HepG2 (cell line): ENCODE results near the gene TBC1D25. TPM values are rescaled to one million over a fixed set of nuclear protein-coding genes. Genes with fewer than 3 reads are reported as not detected.

Experiments used
- ATAC-seq: fragments of 200-7000 bp; cut with Tn5 transposase; 3 replicates; pipeline ENCODE4 v1.9.1; 2020; ENCODE audit warnings: mild to moderate bottlenecking, moderate library complexity
- BruUV-seq: library from RNA; stranded (reverse); fragments of 400-500 nt; replicated peaks from 2 replicates; lab custom pipeline; 2021; lab: Mats Ljungman, UMichigan
- CTCF ChIA-PET: fragments of 300-600 bp; formaldehyde crosslinking; extraction: SDS; loops from one replicate; lab custom pipeline; 2021; ENCODE audit warnings: low total read pairs, inconsistent platforms, low intra/inter-chr PET ratio; lab: Yijun Ruan, JAX
- POLR2A ChIA-PET: fragments of 350-600 bp; sonication (Branson Sonifier 250); formaldehyde crosslinking; loops from one replicate; lab custom pipeline; 2020; ENCODE audit warnings: antibody characterized with exemption, inconsistent platforms; lab: Yijun Ruan, JAX
- DNase-seq: peaks from one replicate; pipeline ENCODE4 v3.0.0-alpha.2; 2015; ENCODE audit warnings: low spot score
- FAIRE-seq: peaks from 3 replicates; lab custom pipeline; 2011; peaks lifted over from hg19 to GRCh38; lab: Jason Lieb, UNC
- H2AFZ ChIP-seq: one replicate; pipeline ENCODE4 v1.6.1; 2011; ENCODE audit warnings: low read length, inconsistent platforms
- H3K27ac ChIP-seq: fragments of 300-600 bp; 3 replicates; pipeline ENCODE4 v1.8.0; 2011; ENCODE audit warnings: mixed run types, mild to moderate bottlenecking, mixed read lengths, low read length, inconsistent platforms; ENCODE audit not compliant: insufficient read depth; ENCODE audit errors: extremely low read length
- H3K27me3 ChIP-seq, 2 experiments: fragments of 200-600 bp in 1 of 2; 2 replicates in 1 of 2; 3 replicates in 1 of 2; pipeline versions ENCODE4 v1.6.0 to v1.8.0; 2011; ENCODE audit warnings: low read length in 2 of 2, mild to moderate bottlenecking in 2 of 2, moderate library complexity in 2 of 2, inconsistent platforms in 1 of 2; ENCODE audit not compliant: insufficient read depth in 2 of 2, control insufficient read depth in 1 of 2
- H3K36me3 ChIP-seq, 2 experiments: fragments of 200-600 bp in 1 of 2; replicated peaks in 1 of 2; 2 replicates in 1 of 2; 3 replicates in 1 of 2; pipeline versions ENCODE4 v1.5.1 to v1.8.0; 2011; ENCODE audit warnings: low read length in 2 of 2, inconsistent platforms in 1 of 2; ENCODE audit not compliant: insufficient read depth in 2 of 2, control insufficient read depth in 1 of 2
- H3K4me1 ChIP-seq: 2 replicates; pipeline ENCODE4 v1.5.1; 2012; ENCODE audit warnings: low read length, inconsistent platforms; ENCODE audit not compliant: insufficient read depth
- H3K4me2 ChIP-seq: 2 replicates; pipeline ENCODE4 v1.6.0; 2011; ENCODE audit warnings: low read depth, low read length, inconsistent platforms
- H3K4me3 ChIP-seq, 3 experiments: fragments of 200-600 bp in 1 of 3; sonication (generic), shearing (Covaris generic) in 1 of 3; replicated peaks in 1 of 3; 2 replicates each; pipeline ENCODE4 v1.5.1; 2011 to 2016; ENCODE audit warnings: low read length in 3 of 3, inconsistent platforms in 2 of 3, low read depth in 2 of 3, mild to moderate bottlenecking in 2 of 3, control low read depth in 1 of 3, mixed read lengths in 1 of 3; ENCODE audit not compliant: insufficient read depth in 1 of 3
- H3K79me2 ChIP-seq: one replicate; pipeline ENCODE4 v1.6.1; 2011; ENCODE audit warnings: low read length, inconsistent platforms; ENCODE audit not compliant: insufficient read depth
- H3K9ac ChIP-seq: 2 replicates; pipeline ENCODE4 v1.6.0; 2011; ENCODE audit warnings: mild to moderate bottlenecking, low read depth, low read length, inconsistent platforms; ENCODE audit not compliant: insufficient read depth
- H3K9me3 ChIP-seq: 2 replicates; pipeline ENCODE4 v1.5.1; 2012; ENCODE audit warnings: mild to moderate bottlenecking, low read length
- H4K20me1 ChIP-seq: 2 replicates; pipeline ENCODE4 v1.6.0; 2011; ENCODE audit warnings: inconsistent platforms, mild to moderate bottlenecking, low read length, moderate library complexity; ENCODE audit not compliant: insufficient read depth
- AGO1 ChIP-seq: fragments of 200-400 bp; formaldehyde crosslinking; IDR thresholded peaks from 2 replicates; pipeline ENCODE4 v1.6.1; 2017; ENCODE audit warnings: mild to moderate bottlenecking, low read depth, low read length, moderate library complexity; ENCODE audit not compliant: poor library complexity, severe bottlenecking
- CEBPB ChIP-seq: IDR thresholded peaks from 2 replicates; pipeline ENCODE4 v1.6.1; 2011; ENCODE audit warnings: low read depth, low read length, improper control_type of control experiment, borderline replicate concordance
- ONECUT2 ChIP-seq: sonication (generic); formaldehyde crosslinking; IDR thresholded peaks from 2 replicates; pipeline ENCODE4 v1.4.0; 2020; ENCODE audit warnings: missing genetic modification reagents
- SNAI1 ChIP-seq: sonication (generic); formaldehyde crosslinking; IDR thresholded peaks from 2 replicates; pipeline ENCODE4 v1.5.0; 2020; ENCODE audit warnings: mild to moderate bottlenecking, missing genetic modification reagents, borderline replicate concordance
- TBP ChIP-seq: sonication (generic); formaldehyde crosslinking; IDR thresholded peaks from 2 replicates; pipeline ENCODE4 v1.5.0; 2020; ENCODE audit warnings: missing genetic modification reagents
- THAP11 ChIP-seq: IDR thresholded peaks from 2 replicates; pipeline ENCODE4 v1.6.1; 2016; ENCODE audit warnings: missing biosample characterization, missing genetic modification reagents
- ZNF296 ChIP-seq: sonication (generic); formaldehyde crosslinking; conservative IDR thresholded peaks from 2 replicates; pipeline ENCODE4 v1.5.0; 2020; ENCODE audit warnings: mild to moderate bottlenecking, missing genetic modification reagents
- ZNF660 ChIP-seq: sonication (generic); formaldehyde crosslinking; IDR thresholded peaks from 2 replicates; pipeline ENCODE4 v1.5.1; 2020; ENCODE audit warnings: mild to moderate bottlenecking, low read depth, missing genetic modification reagents, borderline replicate concordance
- ZNF891 ChIP-seq: sonication (generic); formaldehyde crosslinking; IDR thresholded peaks from 2 replicates; pipeline ENCODE4 v1.5.0; 2020; ENCODE audit warnings: mild to moderate bottlenecking, missing genetic modification reagents
- WGBS: methylation state at CpG from one replicate; pipeline ENCODE4 v1.1.6; 2017; ENCODE audit warnings: low lambda C conversion rate; 5-methylcytosine and 5-hydroxymethylcytosine counted together
- in situ Hi-C: cut with HindIII; loops from 2 replicates; pipeline ENCODE4 v1.10.0; 2017; ENCODE audit warnings: low pct_unique_long_range_greater_than_20kb; ENCODE audit not compliant: extremely low pct_ligation_motif_present
- intact Hi-C: fragments of 100-400 bp; cut with micrococcal nuclease; formaldehyde crosslinking; loops from one replicate; pipeline ENCODE4 v1.10.0; 2022; ENCODE audit not compliant: unreplicated experiment
- polyA plus RNA-seq, 8 experiments: library from polyadenylated mRNA; depleted of rRNA in 3 of 8; stranded (reverse) in 7 of 8; unstranded in 1 of 8; fragments of >200 nt; fragmentation: Illumina TruSeq in 4 of 8; extraction: Trizol in 4 of 8; gene quantifications; 2 replicates each; pipeline versions ENCODE4 v1.2.1 to v1.2.3, GENCODE V29; 2011 to 2016; ENCODE audit warnings: low read depth in 4 of 8, missing spikeins in 1 of 8, mixed read lengths in 1 of 8; ENCODE audit not compliant: insufficient read depth in 1 of 8
- total RNA-seq, 5 experiments: library from RNA; depleted of rRNA; stranded (reverse); fragments of >200 nt; fragmentation: Illumina TruSeq; extraction: Trizol; gene quantifications; 2 replicates each; pipeline ENCODE4 v1.2.3, GENCODE V29; 2016; ENCODE audit warnings: low read depth in 1 of 5
- TF ChIP-seq, protein P1 (sequence below): sonication (generic); formaldehyde crosslinking; IDR thresholded peaks from 2 replicates; pipeline ENCODE4 v1.5.0; 2020; ENCODE audit warnings: mild to moderate bottlenecking, missing genetic modification reagents, borderline replicate concordance
- TF ChIP-seq, protein P2 (sequence below): IDR thresholded peaks from 2 replicates; pipeline ENCODE4 v1.6.1; 2016; ENCODE audit warnings: control low read depth

The TBC1D25 gene
- total and polyA plus RNA-seq, 2 of the 13 experiments (the other 11 are each of a cell fraction or from before 2014, with no cell fraction given), result 3.5 to 4.7 TPM

- WGBS, result 73% methylated on average over 2 of the region's 8 CpGs
- ATAC-seq, result no peak
- TF ChIP-seq CEBPB (no peak), TBP (no peak), THAP11 (CRISPR knock-in tag) (no peak), AGO1 (no peak), ZNF296 (CRISPR knock-in tag) (no peak), SNAI1 (CRISPR knock-in tag) (no peak), ZNF891 (CRISPR knock-in tag) (no peak), ZNF660 (no peak), ONECUT2 (CRISPR knock-in tag) (no peak)
- TF ChIP-seq, protein P1, sequence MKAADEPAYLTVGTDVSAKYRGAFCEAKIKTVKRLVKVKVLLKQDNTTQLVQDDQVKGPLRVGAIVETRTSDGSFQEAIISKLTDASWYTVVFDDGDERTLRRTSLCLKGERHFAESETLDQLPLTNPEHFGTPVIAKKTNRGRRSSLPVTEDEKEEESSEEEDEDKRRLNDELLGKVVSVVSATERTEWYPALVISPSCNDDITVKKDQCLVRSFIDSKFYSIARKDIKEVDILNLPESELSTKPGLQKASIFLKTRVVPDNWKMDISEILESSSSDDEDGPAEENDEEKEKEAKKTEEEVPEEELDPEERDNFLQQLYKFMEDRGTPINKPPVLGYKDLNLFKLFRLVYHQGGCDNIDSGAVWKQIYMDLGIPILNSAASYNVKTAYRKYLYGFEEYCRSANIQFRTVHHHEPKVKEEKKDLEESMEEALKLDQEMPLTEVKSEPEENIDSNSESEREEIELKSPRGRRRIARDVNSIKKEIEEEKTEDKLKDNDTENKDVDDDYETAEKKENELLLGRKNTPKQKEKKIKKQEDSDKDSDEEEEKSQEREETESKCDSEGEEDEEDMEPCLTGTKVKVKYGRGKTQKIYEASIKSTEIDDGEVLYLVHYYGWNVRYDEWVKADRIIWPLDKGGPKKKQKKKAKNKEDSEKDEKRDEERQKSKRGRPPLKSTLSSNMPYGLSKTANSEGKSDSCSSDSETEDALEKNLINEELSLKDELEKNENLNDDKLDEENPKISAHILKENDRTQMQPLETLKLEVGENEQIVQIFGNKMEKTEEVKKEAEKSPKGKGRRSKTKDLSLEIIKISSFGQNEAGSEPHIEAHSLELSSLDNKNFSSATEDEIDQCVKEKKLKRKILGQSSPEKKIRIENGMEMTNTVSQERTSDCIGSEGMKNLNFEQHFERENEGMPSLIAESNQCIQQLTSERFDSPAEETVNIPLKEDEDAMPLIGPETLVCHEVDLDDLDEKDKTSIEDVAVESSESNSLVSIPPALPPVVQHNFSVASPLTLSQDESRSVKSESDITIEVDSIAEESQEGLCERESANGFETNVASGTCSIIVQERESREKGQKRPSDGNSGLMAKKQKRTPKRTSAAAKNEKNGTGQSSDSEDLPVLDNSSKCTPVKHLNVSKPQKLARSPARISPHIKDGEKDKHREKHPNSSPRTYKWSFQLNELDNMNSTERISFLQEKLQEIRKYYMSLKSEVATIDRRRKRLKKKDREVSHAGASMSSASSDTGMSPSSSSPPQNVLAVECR (CRISPR knock-in tag), result no peak
- TF ChIP-seq, protein P2, sequence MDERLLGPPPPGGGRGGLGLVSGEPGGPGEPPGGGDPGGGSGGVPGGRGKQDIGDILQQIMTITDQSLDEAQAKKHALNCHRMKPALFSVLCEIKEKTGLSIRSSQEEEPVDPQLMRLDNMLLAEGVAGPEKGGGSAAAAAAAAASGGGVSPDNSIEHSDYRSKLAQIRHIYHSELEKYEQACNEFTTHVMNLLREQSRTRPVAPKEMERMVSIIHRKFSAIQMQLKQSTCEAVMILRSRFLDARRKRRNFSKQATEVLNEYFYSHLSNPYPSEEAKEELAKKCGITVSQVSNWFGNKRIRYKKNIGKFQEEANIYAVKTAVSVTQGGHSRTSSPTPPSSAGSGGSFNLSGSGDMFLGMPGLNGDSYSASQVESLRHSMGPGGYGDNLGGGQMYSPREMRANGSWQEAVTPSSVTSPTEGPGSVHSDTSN, result no peak
- H3K36me3 ChIP-seq, result no peaks in the 10 kb centered on the region
- no peaks in the 10 kb centered on the region for H3K9me3 ChIP-seq
- no peak overlapping the region for H2AFZ ChIP-seq
- in situ Hi-C loops, result loop anchor here (5.0 kb wide), 1 partner anchor 408 kb away; no protein-coding TSS in a partner anchor
- no TSS peak for BruUV-seq
- FAIRE-seq, result no peak
- H4K20me1 ChIP-seq, result no peaks in the 10 kb centered on the region
- no peak for DNase-seq
- no peaks in the 10 kb centered on the region for H3K79me2 ChIP-seq
- POLR2A ChIA-PET, result no interaction called here
- CTCF ChIA-PET, result no interaction called here
- no peak overlapping the region for H3K27ac ChIP-seq
- peaks cover 26% of the 10 kb centered on the region for H3K4me1 ChIP-seq
- H3K4me2 ChIP-seq, result no peak overlapping the region
- H3K4me3 ChIP-seq, result no peak overlapping the region
- H3K9ac ChIP-seq, result no peak overlapping the region
- intact Hi-C loops, result loop anchor here (10.0 kb wide), 1 partner anchor 406 kb away; no protein-coding TSS in a partner anchor
- no peaks in the 10 kb centered on the region; a peak in 1 of 5 replicates for H3K27me3 ChIP-seq
These were observed 48.9 kb upstream of the TBC1D25 start for GRCh38 chrX:48490661-48491060.
